Vagina (tissue), 2 donors: ENCODE measurements around the gene TMEM235.

Experiments
- CTCF ChIP-seq, 3 experiments: fragments of 450-650 bp in 2 of 3; fragments of 200-600 bp in 1 of 3; sonication (generic) in 1 of 3; IDR thresholded peaks; one replicate each; pipeline ENCODE4 v1.5.1; 2017 to 2019; ENCODE audit warnings: antibody characterized with exemption in 3 of 3, mild to moderate bottlenecking in 2 of 3, moderate library complexity in 2 of 3
- POLR2A ChIP-seq, 2 donors: fragments of 450-650 bp; IDR thresholded peaks; one replicate each; pipeline ENCODE4 v1.6.1; 2017; ENCODE audit warnings: antibody characterized with exemption in 2 of 2, mild to moderate bottlenecking in 2 of 2, moderate library complexity in 2 of 2
- POLR2AphosphoS5 ChIP-seq, 2 donors: sonication (generic); formaldehyde crosslinking; IDR thresholded peaks; one replicate each; pipeline ENCODE4 v1.9.0; 2017; ENCODE audit warnings: antibody characterized with exemption in 2 of 2, mild to moderate bottlenecking in 2 of 2, low read depth in 1 of 2; ENCODE audit not compliant: insufficient read depth in 1 of 2

DNA sequence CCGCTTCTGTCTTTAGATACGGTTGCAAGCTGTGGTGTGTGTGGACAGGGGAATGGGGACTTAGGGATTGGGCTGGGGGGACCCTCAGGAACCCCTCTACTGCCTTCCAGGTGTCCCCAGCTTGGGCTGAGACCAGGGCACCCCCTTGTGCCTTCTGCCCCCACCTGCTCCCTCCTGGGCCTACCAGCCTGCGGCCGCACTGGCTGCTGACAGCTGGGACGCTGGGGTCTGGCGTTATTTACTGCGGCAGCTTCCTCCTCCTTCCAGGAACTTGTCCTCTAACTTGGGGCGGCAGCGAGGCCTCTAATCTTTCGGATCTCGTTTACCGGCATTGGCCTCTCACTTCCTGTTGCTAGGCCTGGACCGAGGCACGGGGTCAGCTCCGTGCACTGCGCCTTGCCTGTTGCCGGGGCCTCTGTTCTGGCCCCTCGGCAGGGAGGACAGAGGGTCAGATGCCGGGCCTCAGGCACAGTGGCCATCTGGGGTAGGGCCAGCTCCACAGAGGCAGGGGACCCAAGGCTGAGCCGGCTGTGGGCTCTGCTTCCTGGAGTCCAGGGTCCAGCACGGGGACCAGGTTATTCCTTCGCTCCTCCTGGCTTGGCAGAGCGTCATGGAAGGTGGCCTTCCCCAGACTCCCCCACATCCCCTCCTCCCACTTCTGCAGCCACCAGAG lies 31.8 kb downstream of the TMEM235 start:
- TF ChIP-seq CTCF (IDR thresholded peaks at IDR 0.05) (no peak), POLR2A (IDR thresholded peaks at IDR 0.05) (no peak), POLR2AphosphoS5 (IDR thresholded peaks at IDR 0.05; ENCODE audit: insufficient read depth in 1 of 2, low read depth in 1 of 2) (no peak)
